ENCODE measurements around the gene AMDHD2.
A peak's percentile ranks its signal among the peaks of the same experiment; 100 is the strongest.

AMDHD2 gene

GRCh38 chr16:2483939-2484897 lies 36.0 kb upstream of the AMDHD2 start:
- DNase-seq = no peak

- no peak for DNase-seq
Observed at GRCh38 chr16:2484898-2485508, 35.2 kb upstream of the AMDHD2 start.

GRCh38 chr16:2485811-2486507 lies 34.2 kb upstream of the AMDHD2 start:
- no peak for DNase-seq

GRCh38 chr16:2486645-2487516 lies 33.3 kb upstream of the AMDHD2 start:
- DNase-seq = peak; percentile 77 to 81

GRCh38 chr16:2487517-2487842 lies 32.7 kb upstream of the AMDHD2 start:
- DNase-seq = no peak

- no peak for DNase-seq
Observed at GRCh38 chr16:2487903-2488531, 32.2 kb upstream of the AMDHD2 start.

- DNase-seq = no peak
Observed at GRCh38 chr16:2489581-2489980, 30.6 kb upstream of the AMDHD2 start.

GRCh38 chr16:2490190-2491105 lies 29.7 kb upstream of the AMDHD2 start:
- DNase-seq = no peak

- DNase-seq = no peak
Observed at GRCh38 chr16:2492292-2492691, 27.9 kb upstream of the AMDHD2 start.

GRCh38 chr16:2493605-2494004 lies 26.6 kb upstream of the AMDHD2 start:
- DNase-seq = no peak

- DNase-seq = no peak
Observed at GRCh38 chr16:2494616-2495015, 25.6 kb upstream of the AMDHD2 start.

GRCh38 chr16:2495041-2495440 lies 25.1 kb upstream of the AMDHD2 start:
- no peak for DNase-seq

- DNase-seq = no peak
Observed at GRCh38 chr16:2496223-2497115, 23.7 kb upstream of the AMDHD2 start.

- no peak for DNase-seq
Observed at GRCh38 chr16:2497116-2497630, 23.0 kb upstream of the AMDHD2 start.

GRCh38 chr16:2497695-2498484 lies 22.3 kb upstream of the AMDHD2 start:
- no peak for DNase-seq

GRCh38 chr16:2498531-2499253 lies 21.5 kb upstream of the AMDHD2 start:
- DNase-seq = no peak

- DNase-seq = no peak
Observed at GRCh38 chr16:2499454-2499853, 20.7 kb upstream of the AMDHD2 start.

- no peak for DNase-seq
Observed at GRCh38 chr16:2499890-2500429, 20.2 kb upstream of the AMDHD2 start.

Data from activated CD4-positive, alpha-beta T cell treated with anti-CD3 and anti-CD28 coated beads, Interleukin-2, amount 50 U/mL, for 4 hours (primary cell).